BJ (cell line): Measurements from ENCODE around the gene KRT31. TPM values are rescaled to one million over a fixed set of nuclear protein-coding genes. Genes with fewer than 3 reads are reported as not detected.

Experiments used
- CTCF ChIA-PET: fragments of 350-600 bp; formaldehyde crosslinking; extraction: SDS; loops from one replicate; lab custom pipeline; 2021; ENCODE audit warnings: antibody characterized with exemption, inconsistent platforms; lab: Yijun Ruan, JAX
- POLR2A ChIA-PET: fragments of 300-600 bp; sonication (Branson Sonifier 250); formaldehyde crosslinking; extraction: SDS; loops from one replicate; lab custom pipeline; 2021; ENCODE audit warnings: antibody characterized with exemption; lab: Charles Lee
- DNase-seq: peaks from one replicate; pipeline ENCODE4 v3.0.0-alpha.2; 2011; ENCODE audit warnings: low read depth
- H3K27me3 ChIP-seq: 2 replicates; pipeline ENCODE4 v1.6.0; 2011; ENCODE audit warnings: low read length; ENCODE audit not compliant: control insufficient read depth, insufficient read depth
- H3K36me3 ChIP-seq: 2 replicates; pipeline ENCODE4 v1.5.1; 2011; ENCODE audit warnings: low read length; ENCODE audit not compliant: control insufficient read depth, insufficient read depth
- H3K4me3 ChIP-seq: 2 replicates; pipeline ENCODE4 v1.5.1; 2011; ENCODE audit warnings: low read depth, mild to moderate bottlenecking, control low read depth, low read length
- CTCF ChIP-seq: IDR thresholded peaks from 2 replicates; pipeline ENCODE4 v1.5.1; 2011; ENCODE audit warnings: low read depth, mild to moderate bottlenecking, control low read depth, inconsistent platforms, low read length, moderate library complexity; ENCODE audit not compliant: insufficient read depth
- polyA plus RNA-seq: library from polyadenylated mRNA; depleted of rRNA; stranded (reverse); fragments of >200 nt; gene quantifications from 2 replicates; pipeline ENCODE4 v1.2.3, GENCODE V29; 2011

The KRT31 gene
- polyA plus RNA-seq, 1 experiment = 0.11 TPM

GRCh38 chr17:41415833-41416335 is 18.5 kb upstream of the KRT31 start:
- peak; percentile 69 for DNase-seq
- no peak overlapping the region for H3K4me3 ChIP-seq
- CTCF ChIA-PET = interaction anchor here (0.8 to 3.9 kb wide), 6 partner anchors 10 to 507 kb away, joined by 3 to 28 read pairs (median 3); no protein-coding TSS in a partner anchor
- no peak for TF ChIP-seq CTCF
- no peaks in the 10 kb centered on the region for H3K27me3 ChIP-seq
- H3K36me3 ChIP-seq = no peaks in the 10 kb centered on the region
- POLR2A ChIA-PET = interaction anchor here (0.7 kb wide), 1 partner anchor 16 kb away, joined by 5 read pairs; no protein-coding TSS in a partner anchor

GRCh38 chr17:41415411-41415810 is 18.0 kb upstream of the KRT31 start:
- Histone ChIP-seq H3K36me3 (no peaks in the 10 kb centered on the region), H3K4me3 (no peak overlapping the region), H3K27me3 (no peaks in the 10 kb centered on the region)
- ChIA-PET POLR2A (interaction anchor here (0.7 kb wide), 1 partner anchor 16 kb away, joined by 5 read pairs; no protein-coding TSS in a partner anchor), CTCF (interaction anchor here (0.8 to 3.9 kb wide), 6 partner anchors 10 to 507 kb away, joined by 3 to 28 read pairs (median 3); no protein-coding TSS in a partner anchor)
- no peak for TF ChIP-seq CTCF
- DNase-seq = no peak

GRCh38 chr17:41413982-41414381 is 16.6 kb upstream of the KRT31 start:
- H3K36me3 ChIP-seq = no peaks in the 10 kb centered on the region
- H3K27me3 ChIP-seq = no peaks in the 10 kb centered on the region
- DNase-seq = no peak
- no peak overlapping the region for H3K4me3 ChIP-seq
- POLR2A ChIA-PET = no interaction called here
- CTCF ChIA-PET = interaction anchor here (0.7 kb wide), 1 partner anchor 250 kb away, joined by 3 read pairs; no protein-coding TSS in a partner anchor
- no peak for TF ChIP-seq CTCF

- Histone ChIP-seq H3K36me3 (no peaks in the 10 kb centered on the region), H3K27me3 (no peaks in the 10 kb centered on the region), H3K4me3 (no peak overlapping the region)
- CTCF ChIA-PET = interaction anchor here (0.7 kb wide), 1 partner anchor 251 kb away, joined by 3 read pairs; no protein-coding TSS in a partner anchor
- DNase-seq = no peak
- TF ChIP-seq CTCF = no peak
- POLR2A ChIA-PET = no interaction called here
Observed at GRCh38 chr17:41413353-41413957, 16.0 kb upstream of the KRT31 start.

- DNase-seq = no peak
- ChIA-PET CTCF (interaction anchor here (1.5 kb wide), 1 partner anchor 138 kb away, joined by 4 read pairs; no protein-coding TSS in a partner anchor), POLR2A (no interaction called here)
- no peak for TF ChIP-seq CTCF
- H3K27me3 ChIP-seq = no peaks in the 10 kb centered on the region
- no peaks in the 10 kb centered on the region for H3K36me3 ChIP-seq
- no peak overlapping the region for H3K4me3 ChIP-seq
Observed at GRCh38 chr17:41411072-41411840, 13.8 kb upstream of the KRT31 start.
